CD8-positive, alpha-beta memory T cell (primary cell): ENCODE data around the gene ZNF727. TPM values are rescaled to one million over a fixed set of nuclear protein-coding genes. Genes with fewer than 3 reads are reported as not detected.
"Not testable (repeated sequence)": the region's sequence is repeated elsewhere in the genome, so short reads cannot be mapped to it uniquely, and the experiment has no call there.

Source experiments
- CTCF ChIA-PET: fragments of 350-600 bp; sonication (Branson Sonifier 250); formaldehyde crosslinking; loops from one replicate; lab custom pipeline; 2021; ENCODE audit warnings: antibody characterized with exemption; lab: Charles Lee
- POLR2A ChIA-PET: fragments of 350-600 bp; sonication (Branson Sonifier 250); formaldehyde crosslinking; loops from one replicate; lab custom pipeline; 2021; ENCODE audit warnings: antibody characterized with exemption; lab: Charles Lee
- DNase-seq, 5 donors: peaks; one replicate each; pipeline versions ENCODE4 v3.0.0 to v3.0.0-alpha.2; 2020 to 2022; ENCODE audit warnings: mixed read lengths in 1 of 5
- H3K27ac ChIP-seq: one replicate; pipeline ENCODE4 v1.7.0; 2013; ENCODE audit warnings: low read depth, mild to moderate bottlenecking, low read length, moderate library complexity
- H3K27me3 ChIP-seq: 2 replicates; pipeline ENCODE4 v1.7.0; 2013; ENCODE audit warnings: low read length, mild to moderate bottlenecking; ENCODE audit not compliant: insufficient read depth, poor library complexity, severe bottlenecking
- H3K36me3 ChIP-seq: 2 replicates; pipeline ENCODE4 v1.7.0; 2013; ENCODE audit warnings: mild to moderate bottlenecking, low read length, moderate library complexity; ENCODE audit not compliant: insufficient read depth
- H3K4me1 ChIP-seq: 2 replicates; pipeline ENCODE4 v1.7.0; 2013; ENCODE audit warnings: mild to moderate bottlenecking, low read length, moderate library complexity; ENCODE audit not compliant: insufficient read depth
- H3K4me3 ChIP-seq: 2 replicates; pipeline ENCODE4 v1.7.0; 2013; ENCODE audit warnings: mild to moderate bottlenecking, low read length
- H3K9me3 ChIP-seq: 2 replicates; pipeline ENCODE4 v1.7.0; 2013; ENCODE audit warnings: mild to moderate bottlenecking, low read length
- H3K27ac Mint-ChIP-seq, 8 donors: one replicate each; pipeline ENCODE4 v1.8.0; 2020 to 2021; ENCODE audit warnings: mixed read lengths in 8 of 8, mild to moderate bottlenecking in 6 of 8, inconsistent platforms in 3 of 8, moderate library complexity in 3 of 8
- H3K27me3 Mint-ChIP-seq, 2 donors: one replicate each; pipeline ENCODE4 v1.8.0; 2020 to 2021; ENCODE audit warnings: mixed read lengths in 2 of 2, mild to moderate bottlenecking in 1 of 2, moderate library complexity in 1 of 2
- H3K36me3 Mint-ChIP-seq, 3 donors: one replicate each; pipeline ENCODE4 v1.8.0; 2020 to 2021; ENCODE audit warnings: mixed read lengths in 3 of 3, inconsistent platforms in 1 of 3, mild to moderate bottlenecking in 1 of 3
- H3K4me1 Mint-ChIP-seq, 3 donors: one replicate each; pipeline ENCODE4 v1.8.0; 2020 to 2021; ENCODE audit warnings: mixed read lengths in 3 of 3, inconsistent platforms in 1 of 3, mild to moderate bottlenecking in 1 of 3
- H3K4me3 Mint-ChIP-seq, 7 donors: one replicate each; pipeline ENCODE4 v1.8.0; 2020 to 2021; ENCODE audit warnings: mixed read lengths in 7 of 7, mild to moderate bottlenecking in 6 of 7, moderate library complexity in 4 of 7, inconsistent platforms in 2 of 7
- H3K9me3 Mint-ChIP-seq, 5 donors: one replicate each; pipeline ENCODE4 v1.8.0; 2020 to 2022; ENCODE audit warnings: mixed read lengths in 5 of 5, mild to moderate bottlenecking in 3 of 5, moderate library complexity in 2 of 5, inconsistent platforms in 1 of 5
- polyA plus RNA-seq: library from polyadenylated mRNA; unstranded; fragments of 300-500 nt; fragmentation: Illumina TruSeq; gene quantifications from one replicate; pipeline ENCODE4 v1.2.3, GENCODE V29; 2021
- total RNA-seq, 2 experiments: library from RNA; stranded (reverse); gene quantifications; one replicate each; pipeline ENCODE4 v1.2.3, GENCODE V29; 2021

ZNF727 gene
- under 1 TPM in 1 of 2 experiments, not detected in 1; 0.18 TPM for total RNA-seq
- not detected for polyA plus RNA-seq

DNA sequence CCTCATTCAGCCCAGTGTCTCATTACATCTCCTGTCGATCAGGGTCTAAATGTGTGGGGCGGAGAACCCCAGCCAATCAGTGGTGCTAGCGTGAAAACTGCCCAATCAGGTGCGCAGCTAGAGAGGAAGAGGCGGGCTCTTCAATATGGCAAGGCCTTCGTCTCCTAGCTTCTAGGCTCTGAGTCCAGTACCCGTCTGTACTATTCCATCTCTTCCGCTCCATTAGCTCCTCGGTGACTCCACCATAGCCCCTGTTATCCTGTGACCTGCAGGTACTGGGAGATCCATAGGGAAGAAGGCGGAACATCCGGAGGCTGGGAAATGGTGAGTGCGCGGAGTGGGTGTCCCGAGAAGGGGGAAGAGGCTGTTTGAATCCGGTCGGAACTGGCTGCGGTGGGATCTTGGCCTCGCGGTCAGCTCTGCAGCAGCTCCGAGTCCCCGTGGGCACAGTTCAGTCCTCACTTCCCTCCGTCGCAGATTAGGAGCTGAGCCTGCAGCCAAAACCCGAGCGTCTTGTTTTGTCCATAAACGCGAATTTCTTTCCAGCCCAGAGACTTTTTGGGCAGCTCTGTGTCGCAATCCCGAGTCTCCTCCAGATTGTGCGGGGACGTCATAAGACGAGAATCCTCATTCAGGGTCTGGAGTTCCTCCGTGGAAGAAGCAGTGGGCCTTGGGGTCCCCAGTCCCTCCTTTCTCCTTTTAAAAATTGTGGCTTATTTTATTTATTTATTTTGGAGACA lies at the start of gene ZNF727:
TSS of gene ZNF727 (plus strand) at position 134 of the 740 bp plus-strand sequence. CDS start at position 322, 188 bp downstream.
- peak in 1 of 5 donors; percentile 41 for DNase-seq
- Mint-ChIP-seq H3K9me3 (peaks cover 11 to 35% (median 23%) of the 10 kb centered on the region in 5 donors), H3K27me3 (peaks cover 0 to 7% of the 10 kb centered on the region in 2 donors), H3K36me3 (peaks cover 0 to 11% (median 0%) of the 10 kb centered on the region in 3 donors), H3K4me1 (no peaks in the 10 kb centered on the region), H3K27ac (peak within 1 kb of the TSS in 2 of 8 donors; percentile 54 to 60), H3K4me3 (peak within 1 kb of the TSS in 6 of 7 donors; percentile 29 to 82 (median 68))
- Histone ChIP-seq H3K36me3 (no peaks in the 10 kb centered on the region), H3K4me3 (no peak within 1 kb of the TSS), H3K27me3 (no peaks in the 10 kb centered on the region), H3K9me3 (no peaks in the 10 kb centered on the region), H3K4me1 (no peaks in the 10 kb centered on the region), H3K27ac (no peak within 1 kb of the TSS)
- POLR2A ChIA-PET = no interaction called here
- CTCF ChIA-PET = no interaction called here

DNA sequence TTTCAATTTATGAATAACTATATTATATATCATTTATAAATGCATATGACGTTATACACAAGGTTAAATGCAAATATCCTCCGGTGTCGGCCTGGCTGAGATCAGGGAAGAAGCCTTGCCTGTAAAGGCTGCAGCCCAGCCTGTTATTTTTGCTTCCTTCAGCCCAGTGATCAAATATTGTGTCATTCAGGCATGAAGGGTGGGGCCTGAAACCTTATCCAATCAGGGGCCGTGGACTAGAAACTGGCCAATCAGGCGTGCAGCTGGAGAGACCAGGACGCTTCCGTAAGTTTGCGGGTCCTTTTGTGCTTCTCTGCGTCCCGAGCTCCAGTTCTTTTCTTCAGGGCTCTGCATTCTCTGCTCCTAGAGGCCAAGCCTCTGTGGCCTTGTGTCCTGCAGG lies 46.7 kb upstream of the ZNF727 start, which contains the start of gene ZNF722:
TSS of gene ZNF722 (plus strand) at position 301 of the 400 bp plus-strand sequence. CDS start 113 bp downstream, outside the sequence.
- H3K27me3 Mint-ChIP-seq = no peaks in the 10 kb centered on the region
- no peaks in the 10 kb centered on the region for H3K36me3 ChIP-seq
- CTCF ChIA-PET = no interaction called here
- H3K27ac Mint-ChIP-seq = no peak within 1 kb of the TSS
- no peak for DNase-seq
- no peak within 1 kb of the TSS for H3K27ac ChIP-seq
- H3K9me3 ChIP-seq = no peaks in the 10 kb centered on the region
- H3K4me1 ChIP-seq = no peaks in the 10 kb centered on the region
- peaks cover 10 to 25% (median 20%) of the 10 kb centered on the region in 5 donors for H3K9me3 Mint-ChIP-seq
- H3K27me3 ChIP-seq = no peaks in the 10 kb centered on the region
- no peaks in the 10 kb centered on the region for H3K4me1 Mint-ChIP-seq
- POLR2A ChIA-PET = no interaction called here
- no peak within 1 kb of the TSS for H3K4me3 ChIP-seq
- no peak within 1 kb of the TSS for H3K4me3 Mint-ChIP-seq
- peaks cover 0 to 4% (median 0%) of the 10 kb centered on the region in 3 donors for H3K36me3 Mint-ChIP-seq

DNA sequence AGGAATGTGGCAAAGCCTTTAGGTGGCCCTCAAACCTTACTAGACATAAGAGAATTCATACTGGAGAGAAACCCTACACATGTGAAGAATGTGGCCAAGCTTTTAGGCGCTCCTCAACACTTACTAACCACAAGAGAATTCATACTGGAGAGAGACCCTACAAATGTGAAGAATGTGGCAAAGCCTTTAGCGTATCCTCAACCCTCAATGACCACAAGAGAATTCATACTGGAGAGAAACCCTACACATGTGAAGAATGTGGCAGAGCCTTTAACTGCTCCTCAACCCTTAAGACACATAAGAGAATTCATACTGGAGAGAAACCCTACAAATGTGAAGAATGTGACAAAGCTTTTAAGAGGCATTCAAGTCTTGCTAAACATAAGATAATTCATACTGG lies 29.7 kb upstream of the ZNF727 start:
- DNase-seq, CTCF ChIA-PET, H3K4me3 ChIP-seq, POLR2A ChIA-PET, H3K27me3 ChIP-seq, H3K4me1 ChIP-seq, H3K4me3 Mint-ChIP-seq, H3K27ac ChIP-seq, H3K36me3 ChIP-seq, H3K27me3 Mint-ChIP-seq, H3K4me1 Mint-ChIP-seq, H3K27ac Mint-ChIP-seq: not testable (repeated sequence)
- Mint-ChIP-seq H3K36me3 (peaks cover 0 to 14% (median 3%) of the 10 kb centered on the region in 3 donors), H3K9me3 (peaks cover 24 to 65% (median 54%) of the 10 kb centered on the region in 5 donors)
- peaks cover 11% of the 10 kb centered on the region for H3K9me3 ChIP-seq

DNA sequence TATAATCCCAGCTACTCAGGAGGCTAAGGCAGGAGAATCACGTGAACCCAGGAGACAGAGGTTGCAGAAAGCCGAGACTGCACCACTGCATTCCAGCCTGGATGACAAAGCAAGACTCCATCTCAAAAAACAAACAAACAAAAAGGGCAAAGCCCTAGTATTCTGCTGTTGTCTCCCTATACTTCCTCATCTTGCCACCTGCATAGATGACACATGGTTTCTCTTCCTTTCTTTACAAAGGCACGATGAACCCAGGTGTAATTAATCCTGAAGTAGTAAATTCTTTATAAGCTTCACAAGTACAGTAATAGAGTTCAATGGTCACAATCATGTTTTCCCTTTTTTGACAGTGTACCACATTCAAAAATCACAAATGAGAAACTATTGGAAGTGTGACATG lies 9.8 kb upstream of the ZNF727 start:
- H3K36me3 ChIP-seq = no peaks in the 10 kb centered on the region
- POLR2A ChIA-PET = no interaction called here
- H3K27me3 ChIP-seq = no peaks in the 10 kb centered on the region
- Mint-ChIP-seq H3K9me3 (peaks cover 39 to 86% (median 50%) of the 10 kb centered on the region in 5 donors), H3K27ac (no peak overlapping the region), H3K36me3 (peaks cover 0 to 16% (median 1%) of the 10 kb centered on the region in 3 donors), H3K4me3 (no peak overlapping the region), H3K27me3 (no peaks in the 10 kb centered on the region), H3K4me1 (no peaks in the 10 kb centered on the region)
- no peak overlapping the region for H3K27ac ChIP-seq
- H3K4me1 ChIP-seq = no peaks in the 10 kb centered on the region
- H3K4me3 ChIP-seq = no peak overlapping the region
- peaks cover 5% of the 10 kb centered on the region for H3K9me3 ChIP-seq
- no peak for DNase-seq
- CTCF ChIA-PET = no interaction called here

DNA sequence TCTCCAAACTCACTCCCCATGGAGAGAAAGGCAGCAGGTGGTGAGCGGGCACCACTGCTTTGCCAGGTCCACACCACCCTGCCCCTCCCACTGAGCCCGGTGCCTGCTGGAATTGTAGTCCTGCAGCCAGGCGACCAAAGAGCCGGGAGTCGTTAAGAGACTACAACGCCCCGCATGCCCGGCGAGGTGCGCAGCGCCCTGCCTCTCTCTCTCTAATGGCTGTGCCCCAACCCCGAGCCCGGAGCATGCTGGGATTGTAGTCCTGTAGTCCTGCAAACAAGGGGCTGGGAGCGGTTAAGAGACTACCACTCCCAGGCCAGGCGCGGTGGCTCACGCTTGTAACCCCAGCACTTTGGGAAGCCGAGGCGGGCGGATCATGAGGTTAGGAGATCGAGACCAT lies 8.1 kb upstream of the ZNF727 start:
- Histone ChIP-seq H3K4me1 (no peaks in the 10 kb centered on the region), H3K9me3 (no peaks in the 10 kb centered on the region), H3K27ac (no peak overlapping the region), H3K36me3 (no peaks in the 10 kb centered on the region), H3K4me3 (no peak overlapping the region), H3K27me3 (no peaks in the 10 kb centered on the region)
- ChIA-PET CTCF (no interaction called here), POLR2A (no interaction called here)
- no peaks in the 10 kb centered on the region for H3K4me1 Mint-ChIP-seq
- H3K27me3 Mint-ChIP-seq = no peaks in the 10 kb centered on the region
- DNase-seq = no peak
- peaks cover 0 to 16% (median 1%) of the 10 kb centered on the region in 3 donors for H3K36me3 Mint-ChIP-seq
- H3K4me3 Mint-ChIP-seq = no peak overlapping the region
- peaks cover 26 to 73% (median 54%) of the 10 kb centered on the region in 5 donors for H3K9me3 Mint-ChIP-seq
- no peak overlapping the region for H3K27ac Mint-ChIP-seq

DNA sequence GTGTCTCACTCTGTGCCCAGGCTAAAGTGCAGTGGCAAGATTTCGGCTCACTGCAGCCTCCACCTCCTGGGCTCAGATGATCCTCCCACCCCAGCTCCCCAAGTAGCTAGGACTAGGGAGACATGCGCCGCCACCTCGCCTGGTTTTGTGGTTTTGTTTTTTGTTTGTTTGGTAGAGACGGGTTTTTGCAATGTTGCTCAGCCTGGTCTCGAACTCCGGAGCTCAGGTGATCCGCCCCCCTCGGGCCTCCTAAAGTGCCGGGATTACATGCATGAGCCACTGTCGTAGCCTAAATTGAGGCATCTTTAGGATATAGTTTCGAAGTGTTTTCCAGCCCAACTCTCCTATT lies 781 bp downstream of the ZNF727 start:
- Histone ChIP-seq H3K4me3 (no peak overlapping the region), H3K36me3 (no peaks in the 10 kb centered on the region), H3K9me3 (no peaks in the 10 kb centered on the region), H3K4me1 (no peaks in the 10 kb centered on the region), H3K27me3 (no peaks in the 10 kb centered on the region), H3K27ac (no peak overlapping the region)
- Mint-ChIP-seq H3K27me3 (peaks cover 0 to 7% of the 10 kb centered on the region in 2 donors), H3K27ac (no peak overlapping the region), H3K36me3 (peaks cover 0 to 11% (median 0%) of the 10 kb centered on the region in 3 donors), H3K4me3 (peak overlapping the region in 2 of 7 donors; percentile 38 to 82), H3K4me1 (no peaks in the 10 kb centered on the region), H3K9me3 (peaks cover 11 to 36% (median 21%) of the 10 kb centered on the region in 5 donors)
- CTCF ChIA-PET = no interaction called here
- DNase-seq = no peak
- POLR2A ChIA-PET = no interaction called here

DNA sequence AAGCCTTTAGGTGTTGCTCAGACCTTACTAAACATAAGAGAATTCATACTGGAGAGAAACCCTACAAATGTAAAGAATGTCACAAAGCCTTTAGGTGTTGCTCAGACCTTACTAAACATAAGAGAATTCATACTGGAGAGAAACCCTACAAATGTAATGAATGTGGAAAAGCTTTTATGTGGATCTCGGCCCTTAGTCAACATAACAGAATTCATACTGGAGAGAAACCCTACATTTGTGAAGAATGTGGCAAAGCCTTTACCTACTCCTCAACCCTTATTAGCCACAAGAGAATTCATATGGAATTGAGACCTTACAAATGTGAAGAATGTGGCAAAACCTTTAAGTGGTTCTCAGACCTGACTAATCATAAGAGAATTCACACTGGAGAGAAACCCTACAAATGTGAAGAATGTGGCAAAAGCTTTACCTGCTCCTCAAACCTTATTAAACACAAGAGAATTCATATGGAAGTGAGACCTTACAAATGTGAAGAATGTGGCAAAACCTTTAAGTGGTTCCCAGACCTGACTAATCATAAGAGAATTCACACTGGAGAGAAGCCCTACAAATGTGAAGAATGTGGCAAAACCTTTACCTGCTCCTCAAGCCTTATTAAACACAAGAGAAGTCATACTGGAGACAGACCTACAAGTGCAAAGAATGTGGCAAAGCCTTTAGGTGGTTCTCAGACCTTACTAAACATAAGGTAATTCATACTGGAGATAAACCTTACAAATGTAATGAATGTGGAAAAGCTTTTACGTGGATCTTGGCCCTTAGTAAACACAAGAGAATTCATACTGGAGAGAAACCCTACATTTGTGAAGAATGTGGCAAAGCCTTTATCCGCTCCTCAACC lies 32.8 kb downstream of the ZNF727 start:
- H3K27me3 Mint-ChIP-seq, H3K27ac ChIP-seq, H3K4me3 Mint-ChIP-seq, H3K36me3 ChIP-seq, CTCF ChIA-PET, H3K4me3 ChIP-seq, H3K27me3 ChIP-seq, POLR2A ChIA-PET, H3K4me1 Mint-ChIP-seq, H3K4me1 ChIP-seq, DNase-seq: not testable (repeated sequence)
- peaks cover 54% of the 10 kb centered on the region for H3K9me3 ChIP-seq
- Mint-ChIP-seq H3K36me3 (peaks cover 1 to 24% (median 3%) of the 10 kb centered on the region in 3 donors), H3K27ac (peak overlapping the region in 1 of 8 donors; percentile 45), H3K9me3 (peaks cover 61 to 86% (median 80%) of the 10 kb centered on the region in 5 donors)

DNA sequence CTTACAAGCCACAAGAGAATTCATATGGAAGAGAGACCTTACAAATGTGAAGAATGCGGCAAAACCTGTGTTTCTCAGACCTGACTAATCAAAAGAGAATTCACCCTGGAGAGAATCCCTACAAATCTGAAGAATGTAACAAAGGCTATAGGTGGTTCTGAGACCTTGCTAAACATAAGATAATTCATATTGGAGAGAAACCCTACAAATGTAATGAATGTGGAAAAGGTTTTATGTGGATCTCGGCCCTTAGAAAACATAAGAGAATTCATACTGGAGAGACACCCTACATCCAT lies 33.4 kb downstream of the ZNF727 start:
- Mint-ChIP-seq H3K36me3 (peaks cover 1 to 21% (median 3%) of the 10 kb centered on the region in 3 donors), H3K4me1 (no peaks in the 10 kb centered on the region), H3K4me3 (no peak overlapping the region), H3K27ac (no peak overlapping the region), H3K27me3 (no peaks in the 10 kb centered on the region), H3K9me3 (peaks cover 58 to 84% (median 75%) of the 10 kb centered on the region in 5 donors)
- Histone ChIP-seq H3K9me3 (peaks cover 54% of the 10 kb centered on the region), H3K4me1 (no peaks in the 10 kb centered on the region), H3K27ac (no peak overlapping the region), H3K27me3 (no peaks in the 10 kb centered on the region), H3K4me3 (no peak overlapping the region), H3K36me3 (no peaks in the 10 kb centered on the region)
- CTCF ChIA-PET = no interaction called here
- POLR2A ChIA-PET = no interaction called here
- no peak for DNase-seq
